Activated T-helper 1 cell treated with anti-CD3 and anti-CD28 coated beads, Interleukin-2, amount 50 U/mL, for 16 hours (primary cell): Measurements from ENCODE around the gene HS3ST2.
"Not testable (repeated sequence)": the region's sequence is repeated elsewhere in the genome, so short reads cannot be mapped to it uniquely, and the experiment has no call there.

Experiments
- DNase-seq, 2 donors: peaks; one replicate each; pipeline ENCODE4 v3.0.0-alpha.2; 2020; ENCODE audit warnings: low read depth in 1 of 2, low spot score in 1 of 2

The HS3ST2 gene

DNA sequence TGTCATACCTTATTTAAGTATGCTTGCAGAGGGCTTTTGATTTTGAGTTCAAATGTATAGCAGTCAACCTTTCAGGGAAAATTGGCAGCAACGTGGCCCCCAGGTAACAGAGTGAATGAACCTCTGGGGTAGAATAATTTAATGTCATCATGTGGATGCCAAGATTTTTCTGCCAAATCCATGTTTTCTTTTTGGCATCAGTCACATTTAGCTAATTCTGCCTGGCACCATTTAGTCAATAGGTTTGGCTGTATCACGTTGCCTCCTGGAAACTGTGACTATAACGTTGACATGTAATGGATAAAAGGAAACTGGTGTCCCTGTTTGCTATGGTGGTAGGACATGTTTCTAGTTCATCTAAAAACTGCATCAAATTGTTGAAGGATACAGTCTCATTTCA lies 115.5 kb downstream of the HS3ST2 start:
- DNase-seq: no peak

DNA sequence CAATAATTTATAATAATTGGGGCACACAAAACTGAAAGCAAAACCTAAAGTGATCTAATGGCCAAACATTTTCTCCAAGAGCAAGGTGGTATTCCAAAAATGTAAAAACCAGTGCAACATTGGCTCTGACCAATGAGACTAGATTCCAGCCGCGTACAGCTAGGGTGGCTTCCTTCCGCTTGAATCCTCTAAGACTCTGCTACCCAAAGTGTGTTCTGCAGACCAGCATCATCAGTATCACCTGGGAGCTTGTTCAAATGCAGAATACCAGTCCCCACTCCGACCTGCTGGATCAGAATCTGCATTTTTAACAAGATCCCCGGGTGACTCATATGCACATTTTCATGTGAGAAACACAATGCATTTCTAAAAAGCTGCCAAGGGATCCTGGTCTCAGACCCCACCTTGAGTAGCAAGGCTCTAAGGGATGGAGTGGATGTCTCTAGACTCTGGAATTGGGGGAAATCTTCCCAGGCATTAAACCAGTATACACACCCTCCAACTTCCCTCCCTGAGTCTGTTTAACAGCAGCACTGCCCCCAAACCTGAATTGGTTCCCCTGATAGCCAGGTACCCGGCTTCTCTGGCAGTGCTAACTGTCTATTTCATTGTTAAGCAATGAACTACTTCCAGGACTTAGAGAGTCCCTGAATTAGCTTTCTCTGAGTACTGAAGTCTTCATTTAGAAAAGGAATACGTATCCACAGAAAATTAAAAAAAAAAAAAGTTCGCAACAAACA lies 118.2 kb downstream of the HS3ST2 start:
- no peak for DNase-seq

- no peak for DNase-seq
These were observed 119.2 kb downstream of the HS3ST2 start for GRCh38 chr16:22933173-22933572.

DNA sequence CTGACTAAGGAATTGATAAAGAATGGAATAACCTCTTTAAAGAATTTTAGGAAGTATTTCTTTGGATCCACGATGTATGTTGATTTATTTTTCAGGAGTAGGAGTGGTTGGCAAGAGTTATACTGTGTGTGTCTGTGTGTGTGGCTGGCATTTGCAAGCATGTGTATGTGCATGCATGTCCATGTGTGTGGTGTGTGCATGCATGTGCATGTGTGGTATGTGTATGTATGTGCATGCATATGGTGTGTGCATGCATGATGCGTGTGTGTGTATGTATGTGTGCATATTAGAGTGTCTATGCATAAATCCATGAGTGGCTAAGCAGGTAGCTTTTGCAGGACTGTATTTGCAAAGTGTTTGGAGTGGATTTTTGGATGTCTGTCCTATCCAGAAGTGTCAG lies 120.8 kb downstream of the HS3ST2 start:
- no peak for DNase-seq

- no peak for DNase-seq
These were observed 123.2 kb downstream of the HS3ST2 start for GRCh38 chr16:22937169-22937568.

- DNase-seq: no peak
These were observed 124.7 kb downstream of the HS3ST2 start for GRCh38 chr16:22938647-22939046.

- not testable (repeated sequence) for DNase-seq
These were observed 125.9 kb downstream of the HS3ST2 start for GRCh38 chr16:22939744-22940363.

GRCh38 chr16:22941970-22942501 lies 128.1 kb downstream of the HS3ST2 start:
- no peak for DNase-seq

DNA sequence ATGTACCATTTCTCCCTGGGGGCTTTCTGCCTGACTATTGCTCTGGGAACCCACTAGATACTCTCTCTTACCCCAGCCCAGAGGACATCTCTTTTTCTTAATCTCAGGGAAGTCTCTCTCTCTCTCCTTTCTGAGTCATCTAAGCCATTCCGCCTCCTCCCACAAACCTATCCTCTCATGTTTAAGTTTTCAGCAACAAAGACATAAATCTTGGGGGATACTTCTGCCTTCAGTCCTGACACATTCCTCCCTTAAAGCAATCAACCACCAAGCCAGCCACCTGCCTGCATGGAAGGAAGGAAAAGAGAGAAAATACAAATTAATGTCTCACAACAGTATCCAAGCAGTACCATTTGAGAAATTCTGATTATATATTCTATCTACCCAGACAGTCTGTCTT lies 128.8 kb downstream of the HS3ST2 start:
- no peak for DNase-seq

- no peak for DNase-seq
These were observed 131.4 kb downstream of the HS3ST2 start for GRCh38 chr16:22945361-22945760.

- no peak for DNase-seq
These were observed 132.5 kb downstream of the HS3ST2 start for GRCh38 chr16:22946433-22946832.

GRCh38 chr16:22948058-22948602 lies 134.2 kb downstream of the HS3ST2 start:
- no peak for DNase-seq

DNA sequence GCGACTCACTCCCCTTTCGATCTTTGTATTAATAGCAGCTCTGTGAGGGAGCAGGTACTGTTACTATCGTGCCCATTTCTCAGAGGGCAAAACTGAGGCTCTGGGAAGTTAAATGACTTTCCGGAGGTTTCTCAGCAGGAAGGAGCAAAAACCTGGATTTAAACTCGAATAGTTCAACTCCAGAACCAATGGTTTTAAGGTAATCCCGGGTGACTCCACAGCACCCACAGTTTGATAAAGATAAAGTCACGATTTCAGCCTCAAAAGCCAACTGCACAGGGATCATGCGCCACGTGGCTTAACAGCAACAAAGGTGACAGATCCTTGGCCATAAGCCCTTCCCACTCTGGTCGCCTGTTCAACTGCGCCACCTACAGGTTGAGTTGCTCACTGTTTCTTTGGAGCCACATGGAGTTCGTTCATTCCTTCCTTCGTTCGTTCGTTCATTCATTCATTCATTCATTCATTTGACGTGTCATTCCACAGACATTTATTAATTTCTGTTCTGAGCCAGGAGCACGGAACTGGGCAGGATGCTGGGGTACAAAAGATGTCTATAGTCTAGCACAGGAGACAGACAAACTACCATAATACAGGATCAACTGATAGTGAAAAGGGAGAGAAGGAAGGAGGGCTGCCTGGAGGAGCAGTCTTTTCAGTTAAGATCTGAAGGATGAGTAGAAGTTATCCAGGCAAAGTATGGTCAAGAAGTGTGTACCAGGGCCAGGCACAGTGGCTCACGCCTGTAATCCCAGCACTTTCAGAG lies 134.8 kb downstream of the HS3ST2 start:
- no peak for DNase-seq

DNA sequence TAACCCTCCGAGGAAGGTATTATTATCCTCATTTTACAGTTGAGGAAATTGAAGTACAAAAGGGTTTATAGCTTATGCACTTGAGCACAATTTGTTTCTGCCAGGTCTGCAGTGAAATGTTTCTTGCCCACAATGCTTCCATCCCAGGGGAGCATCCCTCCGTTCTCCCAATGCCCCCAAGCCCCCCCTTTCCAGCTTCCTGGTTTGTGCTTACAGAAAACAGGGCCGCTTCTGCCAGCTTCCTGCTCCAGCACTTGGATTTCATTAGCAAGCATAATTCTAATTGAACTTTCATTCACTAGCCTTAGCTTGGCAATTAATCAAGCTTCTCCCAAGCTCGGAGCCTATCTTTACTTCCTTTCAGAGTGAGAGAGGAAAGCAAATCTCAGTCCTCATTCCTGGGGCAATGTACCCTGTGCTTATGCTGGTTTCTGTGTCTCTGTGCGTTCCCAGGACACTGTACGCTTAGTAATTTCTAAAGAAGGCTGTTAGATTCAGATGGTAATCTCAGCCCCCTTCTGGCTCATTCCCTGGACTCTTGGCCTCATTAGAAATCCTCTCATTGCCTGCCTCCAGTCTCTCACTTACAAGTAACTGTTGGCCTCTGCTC lies 141.6 kb downstream of the HS3ST2 start:
- no peak for DNase-seq

DNA sequence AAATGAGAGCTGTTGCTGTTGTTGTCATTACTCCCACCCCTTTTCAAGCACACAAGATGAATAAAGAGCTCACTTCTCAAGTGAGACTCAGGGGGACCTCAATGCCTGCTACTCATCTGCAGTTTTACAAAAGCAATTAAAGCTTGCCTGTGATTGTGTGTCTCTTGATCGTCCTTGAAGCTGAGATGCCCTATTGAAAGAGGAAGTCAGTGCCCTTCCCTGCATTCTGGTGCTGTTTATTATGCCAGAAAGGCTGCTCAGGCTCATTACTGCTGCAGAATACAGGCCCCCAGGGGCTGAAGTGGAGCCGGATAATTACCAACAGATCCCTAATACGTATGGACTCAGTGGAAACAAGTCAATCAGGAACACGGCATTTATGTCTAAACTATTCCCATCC lies 147.2 kb downstream of the HS3ST2 start:
- DNase-seq: no peak

GRCh38 chr16:22962905-22963304 lies 148.9 kb downstream of the HS3ST2 start:
- no peak for DNase-seq
